ENCODE measurements around the gene USP17L20. TPM values are rescaled to one million over a fixed set of nuclear protein-coding genes. Genes with fewer than 3 reads are reported as not detected.
"Not testable (repeated sequence)": the region's sequence is repeated elsewhere in the genome, so short reads cannot be mapped to it uniquely, and the experiment has no call there.

USP17L20 gene
- not detected in 2 replicates for total RNA-seq (2014; rRNA removed; shearing (Covaris generic))

- H3K27ac ChIP-seq; H3K4me3 ChIP-seq; DNase-seq; H3K27me3 ChIP-seq; H3K4me1 ChIP-seq; H3K36me3 ChIP-seq; H3K9me3 ChIP-seq (replicated peaks): not testable (repeated sequence)
These were observed at the start of gene USP17L20 for GRCh38 chr4:9257824-9258223. Gene USP17L20, plus strand, starts transcription at chr4:9258124. Its CDS starts 0 bp downstream, at chr4:9258124.

GRCh38 chr4:9210357-9210756, 47.6 kb upstream of the USP17L20 start, which contains the start of gene USP17L10:
Gene USP17L10, plus strand, starts transcription at chr4:9210657. Its CDS starts 0 bp downstream, at chr4:9210657.
- H3K4me1 ChIP-seq; H3K4me3 ChIP-seq; H3K27ac ChIP-seq; DNase-seq; H3K9me3 ChIP-seq (replicated peaks); H3K36me3 ChIP-seq; H3K27me3 ChIP-seq: not testable (repeated sequence)

GRCh38 chr4:9214701-9215100, 43.2 kb upstream of the USP17L20 start:
- H3K9me3 ChIP-seq (replicated peaks); H3K27ac ChIP-seq; DNase-seq; H3K4me1 ChIP-seq; H3K27me3 ChIP-seq; H3K4me3 ChIP-seq; H3K36me3 ChIP-seq: not testable (repeated sequence)

GRCh38 chr4:9215105-9215504, 42.8 kb upstream of the USP17L20 start, which contains the start of gene USP17L11:
Gene USP17L11, plus strand, starts transcription at chr4:9215405. Its CDS starts 0 bp downstream, at chr4:9215405.
- H3K9me3 ChIP-seq (replicated peaks); DNase-seq; H3K36me3 ChIP-seq; H3K4me1 ChIP-seq; H3K27me3 ChIP-seq; H3K4me3 ChIP-seq; H3K27ac ChIP-seq: not testable (repeated sequence)

GRCh38 chr4:9219852-9220251, 38.1 kb upstream of the USP17L20 start, which contains the start of gene USP17L12:
Gene USP17L12, plus strand, starts transcription at chr4:9220152. Its CDS starts 0 bp downstream, at chr4:9220152.
- not testable (repeated sequence) for H3K4me1 ChIP-seq; H3K36me3 ChIP-seq; DNase-seq; H3K27ac ChIP-seq; H3K27me3 ChIP-seq; H3K4me3 ChIP-seq; H3K9me3 ChIP-seq (replicated peaks)

GRCh38 chr4:9224596-9224995, 33.3 kb upstream of the USP17L20 start, which contains the start of gene USP17L13:
Gene USP17L13, plus strand, starts transcription at chr4:9224896. Its CDS starts 0 bp downstream, at chr4:9224896.
- H3K4me1 ChIP-seq; H3K4me3 ChIP-seq; H3K9me3 ChIP-seq (replicated peaks); H3K36me3 ChIP-seq; H3K27ac ChIP-seq; DNase-seq; H3K27me3 ChIP-seq: not testable (repeated sequence)

GRCh38 chr4:9230249-9230648, 27.7 kb upstream of the USP17L20 start:
- not testable (repeated sequence) for DNase-seq

GRCh38 chr4:9234085-9234484, 23.8 kb upstream of the USP17L20 start, which contains the start of gene USP17L15:
Gene USP17L15, plus strand, starts transcription at chr4:9234385. Its CDS starts 0 bp downstream, at chr4:9234385.
- not testable (repeated sequence) for H3K27ac ChIP-seq; H3K36me3 ChIP-seq; DNase-seq; H3K27me3 ChIP-seq; H3K4me3 ChIP-seq; H3K9me3 ChIP-seq (replicated peaks); H3K4me1 ChIP-seq

More at GRCh38 chr4:9230249-9230648, 27.7 kb upstream of the USP17L20 start:
- H3K4me3 ChIP-seq; H3K36me3 ChIP-seq; H3K4me1 ChIP-seq; H3K9me3 ChIP-seq (replicated peaks); H3K27me3 ChIP-seq; H3K27ac ChIP-seq: not testable (repeated sequence)

GRCh38 chr4:9238461-9238860, 19.5 kb upstream of the USP17L20 start:
- not testable (repeated sequence) for H3K9me3 ChIP-seq (replicated peaks); H3K4me1 ChIP-seq; H3K36me3 ChIP-seq; H3K27ac ChIP-seq; H3K27me3 ChIP-seq; H3K4me3 ChIP-seq
- DNase-seq = peak; percentile 0 to 2

GRCh38 chr4:9243579-9243978, 14.3 kb upstream of the USP17L20 start, which contains the start of gene USP17L17:
Gene USP17L17, plus strand, starts transcription at chr4:9243879. Its CDS starts 0 bp downstream, at chr4:9243879.
- not testable (repeated sequence) for H3K27me3 ChIP-seq; H3K9me3 ChIP-seq (replicated peaks); H3K4me3 ChIP-seq; DNase-seq; H3K36me3 ChIP-seq; H3K4me1 ChIP-seq; H3K27ac ChIP-seq

GRCh38 chr4:9247953-9248680, 9.8 kb upstream of the USP17L20 start, which contains the start of gene USP17L18:
Gene USP17L18, plus strand, starts transcription at chr4:9248630. Its CDS starts 0 bp downstream, at chr4:9248630.
- DNase-seq = peak; percentile 0 to 3
- H3K27ac ChIP-seq; H3K9me3 ChIP-seq (replicated peaks); H3K36me3 ChIP-seq; H3K4me3 ChIP-seq; H3K4me1 ChIP-seq; H3K27me3 ChIP-seq: not testable (repeated sequence)

- H3K36me3 ChIP-seq; H3K4me1 ChIP-seq; H3K9me3 ChIP-seq (replicated peaks); H3K4me3 ChIP-seq; DNase-seq; H3K27me3 ChIP-seq; H3K27ac ChIP-seq: not testable (repeated sequence)
These were observed 4.8 kb upstream of the USP17L20 start, which contains the start of gene USP17L19 for GRCh38 chr4:9253078-9253477. Gene USP17L19, plus strand, starts transcription at chr4:9253378. Its CDS starts 0 bp downstream, at chr4:9253378.

- H3K4me3 ChIP-seq; H3K4me1 ChIP-seq; H3K27me3 ChIP-seq; H3K27ac ChIP-seq; DNase-seq; H3K9me3 ChIP-seq (replicated peaks); H3K36me3 ChIP-seq: not testable (repeated sequence)
These were observed 4.6 kb downstream of the USP17L20 start, which contains the start of gene USP17L21 for GRCh38 chr4:9262572-9262971. Gene USP17L21, plus strand, starts transcription at chr4:9262872. Its CDS starts 0 bp downstream, at chr4:9262872.

- not testable (repeated sequence) for DNase-seq; H3K9me3 ChIP-seq (replicated peaks); H3K4me1 ChIP-seq; H3K27me3 ChIP-seq; H3K27ac ChIP-seq; H3K4me3 ChIP-seq; H3K36me3 ChIP-seq
These were observed 9.4 kb downstream of the USP17L20 start, which contains the start of gene USP17L22 for GRCh38 chr4:9267319-9267718. Gene USP17L22, plus strand, starts transcription at chr4:9267619. Its CDS starts 0 bp downstream, at chr4:9267619.

GRCh38 chr4:9271719-9272118, 13.8 kb downstream of the USP17L20 start:
- not testable (repeated sequence) for H3K36me3 ChIP-seq

More at GRCh38 chr4:9271719-9272118, 13.8 kb downstream of the USP17L20 start:
- H3K4me3 ChIP-seq; H3K4me1 ChIP-seq; H3K27me3 ChIP-seq; H3K9me3 ChIP-seq (replicated peaks); H3K27ac ChIP-seq: not testable (repeated sequence)
- DNase-seq = peak in 1 of 2 experiments; percentile 52

Measured in SJCRH30 (cell line).